Measurements from ENCODE around the gene GUCY2D.
"Not testable (repeated sequence)": the region's sequence is repeated elsewhere in the genome, so short reads cannot be mapped to it uniquely, and the experiment has no call there.

The GUCY2D gene

DNA sequence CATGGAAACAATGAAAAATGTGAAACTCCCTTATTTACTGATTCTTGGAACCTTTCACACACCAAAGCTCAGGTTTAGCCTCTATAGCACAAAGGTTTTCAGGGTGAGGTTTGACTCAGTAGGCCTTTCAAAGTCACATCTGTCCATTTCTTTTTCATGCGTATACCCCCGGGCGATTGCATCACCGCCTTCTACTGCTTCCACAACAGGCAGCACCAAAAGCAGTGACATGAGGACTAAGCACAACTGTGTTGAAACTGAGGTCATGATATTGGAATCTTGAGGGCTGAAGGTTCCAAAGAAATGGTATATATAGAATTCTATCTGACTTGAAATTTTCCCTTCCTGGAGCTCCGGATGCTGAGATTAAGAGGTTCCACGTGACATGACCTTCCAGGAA lies 21.7 kb downstream of the GUCY2D start:
- H3K36me3 ChIP-seq (ENCODE audit: control insufficient read depth in 1 of 2, insufficient read depth in 2 of 2, low read length in 2 of 2); H3K9ac ChIP-seq (ENCODE audit: low read depth in 1 of 2, low read length in 2 of 2); H3K9me3 ChIP-seq (ENCODE audit: control insufficient read depth in 1 of 2, low read length in 2 of 2); H3K27ac ChIP-seq (ENCODE audit: low read depth, low read length); H3K4me1 ChIP-seq (ENCODE audit: control insufficient read depth in 1 of 2, insufficient read depth in 2 of 2, low read length in 2 of 2); H3K4me3 ChIP-seq (ENCODE audit: low read depth in 1 of 2, low read length in 2 of 2): not testable (repeated sequence)
- H3K27me3 ChIP-seq (ENCODE audit: control insufficient read depth in 1 of 2, insufficient read depth in 2 of 2, low read length in 2 of 2), result peaks cover 14% of the 10 kb centered on the region in 2 donors

- H3K9ac ChIP-seq (ENCODE audit: low read depth in 1 of 2, low read length in 2 of 2), result no peak overlapping the region
- no peak overlapping the region for H3K27ac ChIP-seq (ENCODE audit: low read depth, low read length)
Observed at GRCh38 chr17:8025176-8025911, 22.9 kb downstream of the GUCY2D start.

DNA sequence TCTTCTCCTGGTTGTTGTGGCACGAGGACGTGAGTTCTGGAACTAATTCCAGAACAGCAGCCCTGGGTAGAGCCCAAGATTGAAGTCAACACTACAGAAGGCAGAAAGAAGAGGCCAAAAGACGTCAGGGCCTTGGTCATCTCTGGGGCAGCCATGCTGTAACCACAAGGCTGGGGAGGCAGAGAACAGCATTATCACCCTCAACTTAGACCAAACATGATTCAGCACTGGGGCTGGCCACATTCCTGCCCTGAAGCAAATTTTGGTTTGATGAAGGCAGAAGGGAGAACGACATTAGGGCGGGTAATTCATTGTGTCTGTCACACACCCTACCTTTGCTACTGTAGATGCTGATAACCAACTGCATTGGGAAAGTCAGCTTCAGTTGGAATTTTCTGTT lies 26.7 kb downstream of the GUCY2D start:
- Histone ChIP-seq H3K36me3 (ENCODE audit: control insufficient read depth in 1 of 2, insufficient read depth in 2 of 2, low read length in 2 of 2) (no peaks in the 10 kb centered on the region), H3K4me3 (ENCODE audit: low read depth in 1 of 2, low read length in 2 of 2) (no peak overlapping the region), H3K4me1 (ENCODE audit: control insufficient read depth in 1 of 2, insufficient read depth in 2 of 2, low read length in 2 of 2) (no peaks in the 10 kb centered on the region), H3K27ac (ENCODE audit: low read depth, low read length) (no peak overlapping the region), H3K9me3 (ENCODE audit: control insufficient read depth in 1 of 2, low read length in 2 of 2) (no peaks in the 10 kb centered on the region), H3K9ac (ENCODE audit: low read depth in 1 of 2, low read length in 2 of 2) (no peak overlapping the region), H3K27me3 (ENCODE audit: control insufficient read depth in 1 of 2, insufficient read depth in 2 of 2, low read length in 2 of 2) (peaks cover 14 to 23% of the 10 kb centered on the region in 2 donors)

More at GRCh38 chr17:8025176-8025911, 22.9 kb downstream of the GUCY2D start:
- H3K36me3 ChIP-seq (ENCODE audit: control insufficient read depth in 1 of 2, insufficient read depth in 2 of 2, low read length in 2 of 2), result no peaks in the 10 kb centered on the region
- no peaks in the 10 kb centered on the region for H3K4me1 ChIP-seq (ENCODE audit: control insufficient read depth in 1 of 2, insufficient read depth in 2 of 2, low read length in 2 of 2)
- no peak overlapping the region for H3K4me3 ChIP-seq (ENCODE audit: low read depth in 1 of 2, low read length in 2 of 2)
- H3K27me3 ChIP-seq (ENCODE audit: control insufficient read depth in 1 of 2, insufficient read depth in 2 of 2, low read length in 2 of 2), result peaks cover 14 to 18% of the 10 kb centered on the region in 2 donors
- H3K9me3 ChIP-seq (ENCODE audit: control insufficient read depth in 1 of 2, low read length in 2 of 2), result no peaks in the 10 kb centered on the region

DNA sequence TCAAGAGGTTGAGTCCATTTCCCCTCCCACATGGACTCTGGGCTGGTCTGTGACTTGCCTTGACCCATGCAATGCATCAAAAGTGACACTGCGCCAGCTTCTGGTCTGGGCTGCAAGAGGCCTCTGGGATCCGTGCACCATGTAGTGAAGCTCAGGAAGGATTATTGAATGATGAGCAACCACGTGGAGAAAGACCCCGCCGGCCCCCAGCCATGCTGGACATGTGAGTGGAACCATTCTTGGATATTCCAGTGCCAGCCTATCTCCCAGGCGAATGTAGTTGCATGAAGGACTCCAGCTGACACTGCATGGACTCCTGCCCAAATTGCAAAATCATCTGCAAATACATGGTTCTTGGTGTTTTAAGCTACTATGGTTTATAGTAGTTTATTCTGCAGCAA lies 28.8 kb downstream of the GUCY2D start:
- H3K9me3 ChIP-seq (ENCODE audit: control insufficient read depth in 1 of 2, low read length in 2 of 2), result no peaks in the 10 kb centered on the region
- no peak overlapping the region for H3K9ac ChIP-seq (ENCODE audit: low read depth in 1 of 2, low read length in 2 of 2)
- no peak overlapping the region for H3K4me3 ChIP-seq (ENCODE audit: low read depth in 1 of 2, low read length in 2 of 2)
- no peaks in the 10 kb centered on the region for H3K4me1 ChIP-seq (ENCODE audit: control insufficient read depth in 1 of 2, insufficient read depth in 2 of 2, low read length in 2 of 2)
- no peak overlapping the region for H3K27ac ChIP-seq (ENCODE audit: low read depth, low read length)
- peaks cover 14 to 23% of the 10 kb centered on the region in 2 donors for H3K27me3 ChIP-seq (ENCODE audit: control insufficient read depth in 1 of 2, insufficient read depth in 2 of 2, low read length in 2 of 2)
- H3K36me3 ChIP-seq (ENCODE audit: control insufficient read depth in 1 of 2, insufficient read depth in 2 of 2, low read length in 2 of 2), result no peaks in the 10 kb centered on the region

- no peak overlapping the region for H3K4me3 ChIP-seq (ENCODE audit: low read depth in 1 of 2, low read length in 2 of 2)
- H3K36me3 ChIP-seq (ENCODE audit: control insufficient read depth in 1 of 2, insufficient read depth in 2 of 2, low read length in 2 of 2), result no peaks in the 10 kb centered on the region
- no peaks in the 10 kb centered on the region for H3K9me3 ChIP-seq (ENCODE audit: control insufficient read depth in 1 of 2, low read length in 2 of 2)
- H3K27ac ChIP-seq (ENCODE audit: low read depth, low read length), result no peak overlapping the region
- H3K9ac ChIP-seq (ENCODE audit: low read depth in 1 of 2, low read length in 2 of 2), result no peak overlapping the region
- peaks cover 13 to 23% of the 10 kb centered on the region in 2 donors for H3K27me3 ChIP-seq (ENCODE audit: control insufficient read depth in 1 of 2, insufficient read depth in 2 of 2, low read length in 2 of 2)
- H3K4me1 ChIP-seq (ENCODE audit: control insufficient read depth in 1 of 2, insufficient read depth in 2 of 2, low read length in 2 of 2), result no peaks in the 10 kb centered on the region
Observed at GRCh38 chr17:8031950-8032349, 29.5 kb downstream of the GUCY2D start.

GRCh38 chr17:8032442-8032841 lies 30.0 kb downstream of the GUCY2D start:
- Histone ChIP-seq H3K27ac (ENCODE audit: low read depth, low read length) (no peak overlapping the region), H3K36me3 (ENCODE audit: control insufficient read depth in 1 of 2, insufficient read depth in 2 of 2, low read length in 2 of 2) (no peaks in the 10 kb centered on the region), H3K9me3 (ENCODE audit: control insufficient read depth in 1 of 2, low read length in 2 of 2) (no peaks in the 10 kb centered on the region), H3K27me3 (ENCODE audit: control insufficient read depth in 1 of 2, insufficient read depth in 2 of 2, low read length in 2 of 2) (peaks cover 8 to 23% of the 10 kb centered on the region in 2 donors), H3K4me3 (ENCODE audit: low read depth in 1 of 2, low read length in 2 of 2) (no peak overlapping the region), H3K4me1 (ENCODE audit: control insufficient read depth in 1 of 2, insufficient read depth in 2 of 2, low read length in 2 of 2) (no peaks in the 10 kb centered on the region), H3K9ac (ENCODE audit: low read depth in 1 of 2, low read length in 2 of 2) (no peak overlapping the region)

DNA sequence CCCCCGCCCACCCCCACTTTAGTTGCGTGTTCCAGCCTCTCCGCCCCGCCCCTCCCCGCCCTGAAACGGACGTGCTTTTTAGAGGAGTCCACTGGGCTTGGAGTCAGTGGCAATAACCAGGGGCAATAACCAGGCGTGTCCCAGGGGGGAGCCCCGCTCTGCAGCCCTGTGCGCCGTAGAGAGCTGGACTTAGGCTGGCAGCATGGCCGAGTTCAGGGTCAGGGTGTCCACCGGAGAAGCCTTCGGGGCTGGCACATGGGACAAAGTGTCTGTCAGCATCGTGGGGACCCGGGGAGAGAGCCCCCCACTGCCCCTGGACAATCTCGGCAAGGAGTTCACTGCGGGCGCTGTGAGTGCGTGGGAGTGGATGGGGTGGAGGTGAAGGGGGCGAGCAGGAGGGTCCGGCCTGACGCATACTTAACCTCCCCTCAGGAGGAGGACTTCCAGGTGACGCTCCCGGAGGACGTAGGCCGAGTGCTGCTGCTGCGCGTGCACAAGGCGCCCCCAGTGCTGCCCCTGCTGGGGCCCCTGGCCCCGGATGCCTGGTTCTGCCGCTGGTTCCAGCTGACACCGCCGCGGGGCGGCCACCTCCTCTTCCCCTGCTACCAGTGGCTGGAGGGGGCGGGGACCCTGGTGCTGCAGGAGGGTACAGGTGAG lies 36.7 kb downstream of the GUCY2D start, which contains the start of gene ALOX15B:
TSS of gene ALOX15B (plus strand) at position 106 of the 657 bp plus-strand sequence. CDS start at position 203, 97 bp downstream.
- peak within 1 kb of the TSS in 1 of 2 donors; percentile 2 for H3K4me3 ChIP-seq (ENCODE audit: low read depth in 1 of 2, low read length in 2 of 2)
- H3K4me1 ChIP-seq (ENCODE audit: control insufficient read depth in 1 of 2, insufficient read depth in 2 of 2, low read length in 2 of 2), result no peaks in the 10 kb centered on the region
- no peaks in the 10 kb centered on the region for H3K9me3 ChIP-seq (ENCODE audit: control insufficient read depth in 1 of 2, low read length in 2 of 2)
- no peak within 1 kb of the TSS for H3K9ac ChIP-seq (ENCODE audit: low read depth in 1 of 2, low read length in 2 of 2)
- no peak within 1 kb of the TSS for H3K27ac ChIP-seq (ENCODE audit: low read depth, low read length)
- H3K36me3 ChIP-seq (ENCODE audit: control insufficient read depth in 1 of 2, insufficient read depth in 2 of 2, low read length in 2 of 2), result no peaks in the 10 kb centered on the region
- peaks cover 8 to 14% of the 10 kb centered on the region in 2 donors for H3K27me3 ChIP-seq (ENCODE audit: control insufficient read depth in 1 of 2, insufficient read depth in 2 of 2, low read length in 2 of 2)

DNA sequence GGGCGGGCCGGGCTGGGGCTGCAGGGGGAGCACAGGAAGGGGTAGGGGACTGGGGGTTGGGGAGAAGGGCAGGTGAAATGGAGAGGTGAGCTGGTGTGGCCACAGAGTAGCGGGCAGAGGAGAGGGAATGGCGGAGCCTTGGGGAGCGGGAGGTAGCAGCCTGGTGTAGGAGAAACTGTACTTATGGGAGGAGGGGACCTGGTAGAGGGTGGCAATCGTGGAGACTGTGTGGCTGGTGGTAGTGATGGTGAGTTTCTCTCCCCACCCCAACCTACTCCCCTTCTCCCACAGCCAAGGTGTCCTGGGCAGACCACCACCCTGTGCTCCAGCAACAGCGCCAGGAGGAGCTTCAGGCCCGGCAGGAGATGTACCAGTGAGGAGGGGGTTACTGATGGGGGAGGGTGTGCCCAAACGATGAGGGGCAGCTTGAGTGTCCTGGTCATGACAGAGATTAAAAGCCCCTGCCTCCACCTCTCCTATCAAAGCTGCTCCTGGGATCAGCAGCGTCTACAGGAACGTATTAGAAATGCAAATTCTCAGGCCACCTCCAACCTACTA lies 37.3 kb downstream of the GUCY2D start:
- no peak overlapping the region for H3K9ac ChIP-seq (ENCODE audit: low read depth in 1 of 2, low read length in 2 of 2)
- H3K27me3 ChIP-seq (ENCODE audit: control insufficient read depth in 1 of 2, insufficient read depth in 2 of 2, low read length in 2 of 2), result peaks cover 8 to 14% of the 10 kb centered on the region in 2 donors
- H3K9me3 ChIP-seq (ENCODE audit: control insufficient read depth in 1 of 2, low read length in 2 of 2), result no peaks in the 10 kb centered on the region
- H3K4me1 ChIP-seq (ENCODE audit: control insufficient read depth in 1 of 2, insufficient read depth in 2 of 2, low read length in 2 of 2), result no peaks in the 10 kb centered on the region
- H3K4me3 ChIP-seq (ENCODE audit: low read depth in 1 of 2, low read length in 2 of 2), result no peak overlapping the region
- H3K27ac ChIP-seq (ENCODE audit: low read depth, low read length), result no peak overlapping the region
- no peaks in the 10 kb centered on the region for H3K36me3 ChIP-seq (ENCODE audit: control insufficient read depth in 1 of 2, insufficient read depth in 2 of 2, low read length in 2 of 2)

GRCh38 chr17:8041249-8041928 lies 39.0 kb downstream of the GUCY2D start:
- H3K4me3 ChIP-seq (ENCODE audit: low read depth in 1 of 2, low read length in 2 of 2), result no peak overlapping the region
- H3K4me1 ChIP-seq (ENCODE audit: control insufficient read depth in 1 of 2, insufficient read depth in 2 of 2, low read length in 2 of 2), result no peaks in the 10 kb centered on the region
- peaks cover 8 to 16% of the 10 kb centered on the region in 2 donors for H3K27me3 ChIP-seq (ENCODE audit: control insufficient read depth in 1 of 2, insufficient read depth in 2 of 2, low read length in 2 of 2)
- no peaks in the 10 kb centered on the region for H3K9me3 ChIP-seq (ENCODE audit: control insufficient read depth in 1 of 2, low read length in 2 of 2)
- H3K9ac ChIP-seq (ENCODE audit: low read depth in 1 of 2, low read length in 2 of 2), result no peak overlapping the region
- no peaks in the 10 kb centered on the region for H3K36me3 ChIP-seq (ENCODE audit: control insufficient read depth in 1 of 2, insufficient read depth in 2 of 2, low read length in 2 of 2)
- H3K27ac ChIP-seq (ENCODE audit: low read depth, low read length), result no peak overlapping the region

- Histone ChIP-seq H3K4me1 (ENCODE audit: control insufficient read depth in 1 of 2, insufficient read depth in 2 of 2, low read length in 2 of 2) (no peaks in the 10 kb centered on the region), H3K9ac (ENCODE audit: low read depth in 1 of 2, low read length in 2 of 2) (no peak overlapping the region), H3K4me3 (ENCODE audit: low read depth in 1 of 2, low read length in 2 of 2) (no peak overlapping the region), H3K9me3 (ENCODE audit: control insufficient read depth in 1 of 2, low read length in 2 of 2) (no peaks in the 10 kb centered on the region), H3K27ac (ENCODE audit: low read depth, low read length) (no peak overlapping the region), H3K27me3 (ENCODE audit: control insufficient read depth in 1 of 2, insufficient read depth in 2 of 2, low read length in 2 of 2) (peaks cover 8 to 22% of the 10 kb centered on the region in 2 donors), H3K36me3 (ENCODE audit: control insufficient read depth in 1 of 2, insufficient read depth in 2 of 2, low read length in 2 of 2) (no peaks in the 10 kb centered on the region)
Observed at GRCh38 chr17:8041979-8042378, 39.6 kb downstream of the GUCY2D start.

Measured in duodenal mucosa (tissue), 2 donors.